ENCODE data around the gene CLSTN2.

CLSTN2 gene

GRCh38 chr3:140148824-140149390 is 213.9 kb downstream of the CLSTN2 start:
- no peak for DNase-seq (ENCODE audit: low read depth in 2 of 2)

GRCh38 chr3:140151321-140151720 is 216.3 kb downstream of the CLSTN2 start:
- DNase-seq (ENCODE audit: low read depth in 2 of 2) = no peak

GRCh38 chr3:140152851-140153639 is 218.1 kb downstream of the CLSTN2 start:
- no peak for DNase-seq (ENCODE audit: low read depth in 2 of 2)

- DNase-seq (ENCODE audit: low read depth in 2 of 2) = no peak
These were observed 218.8 kb downstream of the CLSTN2 start for GRCh38 chr3:140153736-140154135.

GRCh38 chr3:140157161-140157560 is 222.2 kb downstream of the CLSTN2 start:
- no peak for DNase-seq (ENCODE audit: low read depth in 2 of 2)

- no peak for DNase-seq (ENCODE audit: low read depth in 2 of 2)
These were observed 224.7 kb downstream of the CLSTN2 start for GRCh38 chr3:140159646-140160045.

GRCh38 chr3:140160553-140160952 is 225.6 kb downstream of the CLSTN2 start:
- DNase-seq (ENCODE audit: low read depth in 2 of 2) = no peak

- DNase-seq (ENCODE audit: low read depth in 2 of 2) = no peak
These were observed 227.6 kb downstream of the CLSTN2 start for GRCh38 chr3:140162551-140162950.

GRCh38 chr3:140163159-140163763 is 228.3 kb downstream of the CLSTN2 start:
- no peak for DNase-seq (ENCODE audit: low read depth in 2 of 2)

- no peak for DNase-seq (ENCODE audit: low read depth in 2 of 2)
These were observed 229.2 kb downstream of the CLSTN2 start for GRCh38 chr3:140164156-140164555.

GRCh38 chr3:140164922-140165590 is 230.1 kb downstream of the CLSTN2 start:
- no peak for DNase-seq (ENCODE audit: low read depth in 2 of 2)

- no peak for DNase-seq (ENCODE audit: low read depth in 2 of 2)
These were observed 230.8 kb downstream of the CLSTN2 start for GRCh38 chr3:140165781-140166180.

- DNase-seq (ENCODE audit: low read depth in 2 of 2) = no peak
These were observed 232.0 kb downstream of the CLSTN2 start for GRCh38 chr3:140166861-140167599.

GRCh38 chr3:140167600-140168281 is 232.8 kb downstream of the CLSTN2 start:
- DNase-seq (ENCODE audit: low read depth in 2 of 2) = no peak

- DNase-seq (ENCODE audit: low read depth in 2 of 2) = no peak
These were observed 235.6 kb downstream of the CLSTN2 start for GRCh38 chr3:140170612-140171011.

- DNase-seq (ENCODE audit: low read depth in 2 of 2) = no peak
These were observed 241.5 kb downstream of the CLSTN2 start for GRCh38 chr3:140176526-140176925.

GRCh38 chr3:140177943-140178342 is 243.0 kb downstream of the CLSTN2 start:
- no peak for DNase-seq (ENCODE audit: low read depth in 2 of 2)

- DNase-seq (ENCODE audit: low read depth in 2 of 2) = no peak
These were observed 243.5 kb downstream of the CLSTN2 start for GRCh38 chr3:140178482-140178881.

GRCh38 chr3:140180603-140181002 is 245.6 kb downstream of the CLSTN2 start:
- no peak for DNase-seq (ENCODE audit: low read depth in 2 of 2)

- DNase-seq (ENCODE audit: low read depth in 2 of 2) = no peak
These were observed 250.4 kb downstream of the CLSTN2 start for GRCh38 chr3:140185375-140185774.

GRCh38 chr3:140186421-140186920 is 251.5 kb downstream of the CLSTN2 start:
- peak; percentile 49 to 57 for DNase-seq (ENCODE audit: low read depth in 2 of 2)

All from fibroblast of skin of left quadriceps (primary cell).